ENCODE measurements around the gene GRM1.

- no peak for TF ChIP-seq POLR2A (IDR thresholded peaks at IDR 0.05)
- TF ChIP-seq CTCF (IDR thresholded peaks at IDR 0.05) = no peak
These were observed 238.6 kb downstream of the GRM1 start for GRCh38 chr6:146267447-146267846.

Measured in esophagus squamous epithelium (tissue), 4 donors.